GM10248 (cell line): ENCODE data around the gene IFNA5.

Experiments
- CTCF ChIA-PET: fragments of 300-600 bp; sonication (Branson Sonifier 250); formaldehyde crosslinking; extraction: SDS; loops from one replicate; lab custom pipeline; 2021; ENCODE audit warnings: antibody characterized with exemption; lab: Yijun Ruan, JAX
- POLR2A ChIA-PET: fragments of 350-650 bp; sonication (Branson Sonifier 250); formaldehyde crosslinking; extraction: SDS; loops from one replicate; lab custom pipeline; 2020; ENCODE audit warnings: antibody characterized with exemption; lab: Yijun Ruan, JAX
- DNase-seq: peaks from one replicate; pipeline ENCODE4 v3.0.0; 2012; ENCODE audit errors: extremely low spot score
- CTCF ChIP-seq: IDR thresholded peaks from 2 replicates; pipeline ENCODE4 v1.5.1; 2012; ENCODE audit warnings: mild to moderate bottlenecking, low read depth; ENCODE audit errors: extremely low read depth, missing control alignments, control extremely low read depth

Gene IFNA5

DNA sequence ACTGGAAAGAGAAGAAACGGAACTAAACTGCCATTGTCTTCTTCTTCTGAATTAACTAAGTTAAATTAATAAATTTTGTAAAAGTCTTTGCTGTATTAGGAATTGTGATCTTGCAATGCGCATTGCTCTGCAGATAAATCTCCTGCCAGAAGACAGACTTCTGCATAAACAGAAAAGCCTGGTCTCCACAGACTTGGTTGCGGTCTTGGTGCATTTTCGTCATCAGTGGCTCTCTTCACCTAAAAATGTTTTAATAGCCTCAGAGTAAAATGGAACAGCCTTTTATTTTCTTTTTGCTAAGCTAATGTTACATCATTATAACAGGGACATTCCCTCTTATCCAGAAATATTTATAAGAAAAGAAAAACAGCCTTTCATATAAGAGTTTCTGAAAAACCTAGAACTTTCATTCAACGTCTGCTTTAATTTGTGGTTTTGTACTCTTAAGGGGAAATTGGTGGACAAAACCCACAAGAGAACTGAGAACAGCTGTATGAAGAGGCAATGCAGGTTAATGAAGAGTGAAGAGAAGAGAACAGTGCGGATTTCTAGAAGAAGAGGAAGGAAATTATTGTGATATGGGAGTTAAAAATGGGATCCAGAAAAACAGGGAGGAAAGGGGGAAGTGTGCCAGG is 10.1 kb downstream of the IFNA5 start:
- peak; percentile 19 for DNase-seq
- TF ChIP-seq CTCF = no peak
- CTCF ChIA-PET = interaction anchor here (1.2 to 1.3 kb wide), 2 partner anchors 13 to 31 kb away, joined by 3 read pairs; no protein-coding TSS in a partner anchor
- POLR2A ChIA-PET = no interaction called here

DNA sequence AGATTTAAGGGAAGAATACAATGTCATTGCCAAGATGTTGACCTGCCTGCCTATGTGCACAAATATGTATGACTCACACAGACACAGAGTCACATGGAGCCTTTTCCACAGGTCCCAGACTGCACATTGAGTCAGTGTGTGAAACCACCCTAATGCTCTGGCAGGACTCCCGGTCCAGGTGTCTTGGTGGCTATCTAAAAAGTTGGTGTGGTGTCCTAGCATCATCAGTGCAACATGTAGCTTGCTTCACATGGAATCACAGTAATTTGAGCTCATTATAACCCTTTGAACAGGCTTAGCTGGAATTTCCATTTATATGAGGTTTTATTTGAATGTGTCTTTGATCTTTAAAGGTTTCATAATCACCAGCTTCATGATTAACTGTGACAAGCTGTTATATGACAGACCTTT is 10.7 kb downstream of the IFNA5 start:
- no peak for DNase-seq
- CTCF ChIA-PET = interaction anchor here (0.8 to 1.3 kb wide), 3 partner anchors 13 to 32 kb away, joined by 3 read pairs; no protein-coding TSS in a partner anchor

DNA sequence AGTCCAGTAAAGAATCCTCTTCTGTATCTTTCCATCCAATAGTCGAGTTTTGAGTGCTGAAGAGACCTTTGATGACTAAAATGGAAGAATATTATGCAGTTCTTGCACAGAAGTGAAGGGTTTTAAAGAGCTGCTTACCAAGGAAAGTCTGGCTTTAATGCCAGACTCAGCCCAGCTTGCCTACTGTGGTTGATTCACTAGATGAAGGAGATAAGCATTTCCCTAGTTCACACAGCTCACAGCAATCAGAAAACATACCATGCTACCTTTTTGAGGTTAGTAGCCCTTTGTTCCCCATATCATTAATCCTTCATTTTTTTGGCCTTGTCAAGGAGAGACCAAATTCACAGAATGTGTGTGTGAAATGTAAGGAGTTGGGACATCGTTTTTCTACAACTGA is 15.3 kb downstream of the IFNA5 start:
- CTCF ChIA-PET = interaction anchor here (1.0 to 1.3 kb wide), 2 partner anchors 18 to 54 kb away, joined by 3 read pairs; no protein-coding TSS in a partner anchor
- no peak for TF ChIP-seq CTCF
- POLR2A ChIA-PET = no interaction called here
- no peak for DNase-seq

More for the DNA sequence above, 10.7 kb downstream of the IFNA5 start:
- POLR2A ChIA-PET = no interaction called here
- no peak for TF ChIP-seq CTCF

DNA sequence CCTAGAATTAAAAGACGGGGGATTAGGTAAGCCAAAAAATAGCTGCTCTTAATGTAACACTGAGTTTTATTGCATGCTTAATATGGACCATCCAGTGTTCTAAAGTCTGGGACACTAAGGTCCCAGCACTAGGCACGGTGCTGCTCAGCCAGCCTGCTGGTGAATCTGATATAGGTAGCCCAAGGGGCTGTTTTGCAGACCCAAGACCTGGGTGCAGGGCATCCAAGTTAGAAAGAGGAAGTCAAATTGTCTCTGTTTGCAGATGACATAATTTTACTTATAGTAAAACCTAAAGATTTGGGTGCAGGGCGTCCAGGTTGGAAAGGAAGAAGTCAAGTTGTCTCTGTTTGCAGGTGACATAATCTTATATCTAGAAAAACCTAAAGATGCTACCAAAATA is 17.8 kb downstream of the IFNA5 start:
- TF ChIP-seq CTCF = no peak
- POLR2A ChIA-PET = no interaction called here
- no peak for DNase-seq
- CTCF ChIA-PET = no interaction called here

DNA sequence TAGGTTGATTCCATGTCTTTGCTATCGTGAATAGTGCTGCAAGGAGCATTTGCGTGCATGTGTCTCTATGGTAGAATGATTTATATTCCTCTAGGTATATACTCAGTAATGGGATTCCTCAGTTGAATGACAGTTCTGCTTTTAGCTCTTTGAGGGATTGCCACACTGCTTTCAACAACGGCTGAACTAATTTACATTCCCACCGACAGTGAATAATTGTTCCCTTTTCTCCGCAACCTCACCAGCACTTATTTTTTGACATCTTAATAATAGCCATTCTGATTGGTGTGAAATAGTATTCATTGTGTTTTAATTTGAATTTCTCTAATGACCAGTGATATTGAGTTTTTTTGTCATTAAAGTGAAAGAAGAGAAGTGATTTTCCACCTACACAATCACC is 18.5 kb downstream of the IFNA5 start:
- ChIA-PET POLR2A (no interaction called here), CTCF (interaction anchor here (1.3 to 1.9 kb wide), 3 partner anchors 10 to 34 kb away, joined by 4 to 6 read pairs (median 5); no protein-coding TSS in a partner anchor)
- no peak for DNase-seq
- no peak for TF ChIP-seq CTCF

DNA sequence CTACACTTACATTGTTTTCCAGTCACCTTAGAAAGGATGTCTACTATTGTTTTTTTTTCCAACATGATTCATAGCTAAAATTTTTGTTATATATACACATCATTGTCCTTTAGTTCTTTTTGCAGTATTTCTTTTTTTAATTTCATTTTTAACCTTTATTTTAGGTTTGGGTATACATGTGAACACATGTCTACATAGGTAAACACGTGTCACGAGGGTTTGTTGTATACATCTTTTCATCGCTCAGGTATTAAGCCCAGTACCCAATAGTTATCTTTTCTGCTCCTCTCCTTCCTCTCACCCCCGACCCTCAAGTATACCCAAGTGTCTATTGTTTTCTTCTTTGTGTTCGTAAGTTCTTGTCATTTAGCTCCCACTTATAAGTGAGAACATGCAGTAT is 19.0 kb downstream of the IFNA5 start:
- POLR2A ChIA-PET = no interaction called here
- no peak for TF ChIP-seq CTCF
- no peak for DNase-seq
- CTCF ChIA-PET = interaction anchor here (0.6 to 1.9 kb wide), 4 partner anchors 10 to 58 kb away, joined by 3 to 6 read pairs (median 4); no protein-coding TSS in a partner anchor

GRCh38 chr9:21281275-21281674 is 23.8 kb downstream of the IFNA5 start:
- TF ChIP-seq CTCF = no peak
- ChIA-PET CTCF (interaction anchor here (1.0 kb wide), 1 partner anchor 45 kb away, joined by 3 read pairs; no protein-coding TSS in a partner anchor), POLR2A (no interaction called here)
- DNase-seq = no peak
